Measurements from ENCODE around the gene BAZ2B. TPM values are rescaled to one million over a fixed set of nuclear protein-coding genes. Genes with fewer than 3 reads are reported as not detected.

The BAZ2B gene
- polyA plus RNA-seq, 1 donor from 2014 or later: 150 TPM

DNA sequence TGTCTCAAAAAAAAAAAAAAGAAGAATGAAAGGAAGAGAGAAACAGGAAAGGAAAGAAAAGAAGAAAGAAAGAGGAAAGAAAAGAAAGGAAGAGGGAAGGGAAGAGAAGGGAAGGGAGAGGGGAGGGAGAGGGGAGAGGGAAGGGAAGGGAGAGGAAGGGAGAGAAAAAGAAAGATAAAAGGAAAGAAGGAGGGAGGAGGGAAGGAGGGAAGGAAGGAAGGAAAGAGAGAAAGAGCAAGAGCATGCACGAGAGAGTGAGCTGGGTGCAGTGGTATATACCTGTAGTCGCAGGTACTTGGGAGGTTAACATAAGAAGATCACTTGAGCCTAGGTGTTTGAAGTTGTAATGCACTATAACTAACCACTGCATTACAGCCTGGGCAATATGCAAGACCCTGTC is 6.6 kb upstream of the BAZ2B start:
- H3K9me2 ChIP-seq (ENCODE audit: insufficient read depth, low read length): no peaks in the 10 kb centered on the region
- no peak overlapping the region for H3K9ac ChIP-seq (ENCODE audit: low read length)
- TF ChIP-seq REST (IDR thresholded peaks at IDR 0.05; ENCODE audit: borderline replicate concordance) (no peak), TAF1 (IDR thresholded peaks at IDR 0.05; ENCODE audit: low read depth) (no peak), SMC3 (conservative IDR thresholded peaks at IDR 0.05; ENCODE audit: poor library complexity) (no peak), MXI1 (conservative IDR thresholded peaks at IDR 0.05; ENCODE audit: poor library complexity, severe bottlenecking) (no peak), EP300 (conservative IDR thresholded peaks at IDR 0.05; ENCODE audit: poor library complexity, severe bottlenecking) (no peak), POLR2AphosphoS5 (IDR thresholded peaks at IDR 0.05) (no peak), RAD21 (conservative IDR thresholded peaks at IDR 0.05) (no peak), CTCF (IDR thresholded peaks at IDR 0.05; ENCODE audit: poor library complexity, severe bottlenecking) (no peak), EZH2 (IDR thresholded peaks at IDR 0.05; ENCODE audit: borderline replicate concordance, insufficient read depth, low read length, poor library complexity, severe bottlenecking) (no peak)
- H3F3A ChIP-seq (ENCODE audit: insufficient read depth, low read length, poor library complexity, severe bottlenecking): no peaks in the 10 kb centered on the region
- H4K20me1 ChIP-seq (ENCODE audit: insufficient read depth): no peaks in the 10 kb centered on the region
- H3K36me3 ChIP-seq (ENCODE audit: insufficient read depth, low read length): no peaks in the 10 kb centered on the region
- no peaks in the 10 kb centered on the region for H3K9me3 ChIP-seq (ENCODE audit: low read length)
- no peak overlapping the region for H3K4me3 ChIP-seq (ENCODE audit: low read length)
- peaks cover 13% of the 10 kb centered on the region for H3K79me2 ChIP-seq (replicated peaks; ENCODE audit: insufficient read depth, low read length)
- H3K27ac ChIP-seq (ENCODE audit: low read length): no peak overlapping the region
- H2AFZ ChIP-seq (ENCODE audit: low read depth, low read length): no peak overlapping the region
- no peak overlapping the region for H3K4me2 ChIP-seq (ENCODE audit: low read length)
- H3K27me3 ChIP-seq (ENCODE audit: insufficient read depth, low read depth, low read length): no peaks in the 10 kb centered on the region

GRCh38 chr2:159620796-159621195 is 4.4 kb upstream of the BAZ2B start:
- Histone ChIP-seq H3K9me3 (ENCODE audit: low read length) (no peaks in the 10 kb centered on the region), H4K20me1 (ENCODE audit: insufficient read depth) (no peaks in the 10 kb centered on the region), H3F3A (ENCODE audit: insufficient read depth, low read length, poor library complexity, severe bottlenecking) (no peaks in the 10 kb centered on the region), H3K9me2 (ENCODE audit: insufficient read depth, low read length) (no peaks in the 10 kb centered on the region), H3K27ac (ENCODE audit: low read length) (no peak overlapping the region), H3K9ac (ENCODE audit: low read length) (no peak overlapping the region), H3K79me2 (replicated peaks; ENCODE audit: insufficient read depth, low read length) (peaks cover 34% of the 10 kb centered on the region), H3K4me3 (ENCODE audit: low read length) (no peak overlapping the region), H3K36me3 (ENCODE audit: insufficient read depth, low read length) (no peaks in the 10 kb centered on the region), H2AFZ (ENCODE audit: low read depth, low read length) (no peak overlapping the region), H3K4me2 (ENCODE audit: low read length) (no peak overlapping the region), H3K27me3 (ENCODE audit: insufficient read depth, low read depth, low read length) (no peaks in the 10 kb centered on the region)
- TF ChIP-seq MXI1 (conservative IDR thresholded peaks at IDR 0.05; ENCODE audit: poor library complexity, severe bottlenecking) (no peak), SMC3 (conservative IDR thresholded peaks at IDR 0.05; ENCODE audit: poor library complexity) (no peak), CTCF (IDR thresholded peaks at IDR 0.05; ENCODE audit: poor library complexity, severe bottlenecking) (no peak), POLR2AphosphoS5 (IDR thresholded peaks at IDR 0.05) (no peak), EZH2 (IDR thresholded peaks at IDR 0.05; ENCODE audit: borderline replicate concordance, insufficient read depth, low read length, poor library complexity, severe bottlenecking) (no peak), EP300 (conservative IDR thresholded peaks at IDR 0.05; ENCODE audit: poor library complexity, severe bottlenecking) (no peak), REST (IDR thresholded peaks at IDR 0.05; ENCODE audit: borderline replicate concordance) (no peak), TAF1 (IDR thresholded peaks at IDR 0.05; ENCODE audit: low read depth) (no peak)
